Tibial artery (tissue), 4 donors: ENCODE data around the gene PPP1R27.

Experiments used
- DNase-seq, 2 donors: peaks; one replicate each; pipeline ENCODE4 v3.0.0-alpha.2; 2019
- H3K27ac ChIP-seq, 2 donors: fragments of 200-600 bp; sonication (generic) in 1 of 2; 1 replicate in 1 of 2; 2 replicates in 1 of 2; pipeline ENCODE4 v1.5.1; 2018 to 2019; ENCODE audit warnings: mild to moderate bottlenecking in 1 of 2
- H3K27me3 ChIP-seq, 2 donors: fragments of 200-600 bp; sonication (generic) in 1 of 2; one replicate each; pipeline versions ENCODE4 v1.5.1 to v1.6.0; 2016 to 2019
- H3K36me3 ChIP-seq, 3 donors: fragments of 200-600 bp; sonication (generic) in 2 of 3; one replicate each; pipeline ENCODE4 v1.5.1; 2016 to 2019; ENCODE audit warnings: mild to moderate bottlenecking in 2 of 3
- H3K4me1 ChIP-seq, 4 donors: fragments of 200-600 bp; sonication (generic) in 2 of 4; 1 replicate in 3 of 4; 2 replicates in 1 of 4; pipeline ENCODE4 v1.5.1; 2016 to 2019
- H3K4me3 ChIP-seq, 2 donors: fragments of 200-600 bp; sonication (generic) in 1 of 2; 1 replicate in 1 of 2; 2 replicates in 1 of 2; pipeline ENCODE4 v1.5.1; 2018 to 2019; ENCODE audit warnings: mild to moderate bottlenecking in 2 of 2
- H3K9me3 ChIP-seq, 3 donors: fragments of 200-600 bp; sonication (generic) in 1 of 3; one replicate each; pipeline ENCODE4 v1.5.1; 2016 to 2019
- intact Hi-C: fragments of 100-400 bp; cut with DNase I; formaldehyde crosslinking; loops from one replicate; pipeline ENCODE4 v1.15.0; 2023; ENCODE audit warnings: low total_unique reads
- TF ChIP-seq, protein P1 (sequence below), 2 experiments: fragments of 200-600 bp in 1 of 2; fragments of 450-650 bp in 1 of 2; IDR thresholded peaks; one replicate each; pipeline ENCODE4 v1.5.1; 2017 to 2019; ENCODE audit warnings: antibody characterized with exemption in 2 of 2, mild to moderate bottlenecking in 1 of 2, moderate library complexity in 1 of 2

Gene PPP1R27, protein sequence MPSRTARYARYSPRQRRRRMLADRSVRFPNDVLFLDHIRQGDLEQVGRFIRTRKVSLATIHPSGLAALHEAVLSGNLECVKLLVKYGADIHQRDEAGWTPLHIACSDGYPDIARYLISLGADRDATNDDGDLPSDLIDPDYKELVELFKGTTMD

DNA sequence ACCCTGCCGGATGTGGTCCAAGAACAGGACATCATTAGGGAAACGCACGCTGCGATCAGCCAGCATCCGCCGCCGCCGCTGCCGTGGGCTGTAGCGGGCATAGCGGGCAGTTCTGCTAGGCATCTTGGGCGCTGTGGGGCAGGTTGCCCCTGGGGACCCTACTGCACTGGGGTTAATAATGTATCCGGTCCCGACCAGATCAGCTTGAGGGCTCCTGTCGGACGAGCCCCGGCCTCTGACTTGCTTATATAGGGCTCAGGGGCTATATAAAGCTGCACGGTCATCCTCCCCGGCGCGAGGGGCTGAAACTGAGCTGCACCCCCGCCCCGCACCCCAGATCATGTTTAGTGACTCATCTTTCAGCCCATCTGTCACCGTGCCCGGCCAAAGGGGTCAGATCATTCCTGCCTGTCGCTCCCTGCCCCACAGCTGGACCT lies at the start of gene PPP1R27:
PPP1R27 (minus strand) TSS at position 220 of the 437 bp plus-strand sequence; CDS start at position 123, 97 bp downstream.
- Histone ChIP-seq H3K4me3 (peak within 1 kb of the TSS; percentile 69 to 85), H3K9me3 (no peaks in the 10 kb centered on the region), H3K27me3 (no peaks in the 10 kb centered on the region), H3K27ac (peak within 1 kb of the TSS; percentile 87 to 96), H3K36me3 (peaks cover 0 to 2% (median 0%) of the 10 kb centered on the region in 3 donors), H3K4me1 (peaks cover 0 to 28% (median 20%) of the 10 kb centered on the region in 4 donors)
- DNase-seq = no peak
- intact Hi-C loops = no loop called here
- TF ChIP-seq, protein P1, sequence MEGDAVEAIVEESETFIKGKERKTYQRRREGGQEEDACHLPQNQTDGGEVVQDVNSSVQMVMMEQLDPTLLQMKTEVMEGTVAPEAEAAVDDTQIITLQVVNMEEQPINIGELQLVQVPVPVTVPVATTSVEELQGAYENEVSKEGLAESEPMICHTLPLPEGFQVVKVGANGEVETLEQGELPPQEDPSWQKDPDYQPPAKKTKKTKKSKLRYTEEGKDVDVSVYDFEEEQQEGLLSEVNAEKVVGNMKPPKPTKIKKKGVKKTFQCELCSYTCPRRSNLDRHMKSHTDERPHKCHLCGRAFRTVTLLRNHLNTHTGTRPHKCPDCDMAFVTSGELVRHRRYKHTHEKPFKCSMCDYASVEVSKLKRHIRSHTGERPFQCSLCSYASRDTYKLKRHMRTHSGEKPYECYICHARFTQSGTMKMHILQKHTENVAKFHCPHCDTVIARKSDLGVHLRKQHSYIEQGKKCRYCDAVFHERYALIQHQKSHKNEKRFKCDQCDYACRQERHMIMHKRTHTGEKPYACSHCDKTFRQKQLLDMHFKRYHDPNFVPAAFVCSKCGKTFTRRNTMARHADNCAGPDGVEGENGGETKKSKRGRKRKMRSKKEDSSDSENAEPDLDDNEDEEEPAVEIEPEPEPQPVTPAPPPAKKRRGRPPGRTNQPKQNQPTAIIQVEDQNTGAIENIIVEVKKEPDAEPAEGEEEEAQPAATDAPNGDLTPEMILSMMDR (IDR thresholded peaks at IDR 0.05) = no peak

DNA sequence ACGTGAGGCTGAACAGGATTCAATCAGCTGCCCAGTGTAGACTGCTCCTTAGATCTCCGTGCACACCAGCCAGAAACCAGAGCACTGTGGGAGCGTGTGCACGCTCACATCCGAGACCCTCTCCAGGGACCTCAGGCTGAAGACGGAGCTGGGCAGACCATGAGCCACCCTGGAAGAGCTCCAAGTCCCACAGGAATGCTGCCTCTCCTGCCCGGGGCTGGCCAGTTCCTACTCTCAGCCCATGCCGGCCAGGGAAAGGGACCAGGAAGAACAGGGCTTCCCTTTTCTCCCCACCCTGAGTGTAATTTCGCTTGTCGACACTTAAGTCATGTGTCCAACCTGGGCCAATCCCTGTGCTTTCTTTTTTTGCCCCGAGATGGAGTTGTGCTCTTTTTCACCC lies 49.7 kb upstream of the PPP1R27 start:
- peaks cover 0 to 21% (median 10%) of the 10 kb centered on the region in 4 donors for H3K4me1 ChIP-seq
- H3K9me3 ChIP-seq = no peaks in the 10 kb centered on the region
- peak overlapping the region; percentile 40 to 44 for H3K27ac ChIP-seq
- peak in 1 of 2 donors; percentile 64 for DNase-seq
- intact Hi-C loops = no loop called here
- TF ChIP-seq, protein P1 (IDR thresholded peaks at IDR 0.05) = no peak
- no peak overlapping the region for H3K4me3 ChIP-seq
- H3K27me3 ChIP-seq = no peaks in the 10 kb centered on the region
- peaks cover 29 to 91% (median 60%) of the 10 kb centered on the region in 3 donors for H3K36me3 ChIP-seq

DNA sequence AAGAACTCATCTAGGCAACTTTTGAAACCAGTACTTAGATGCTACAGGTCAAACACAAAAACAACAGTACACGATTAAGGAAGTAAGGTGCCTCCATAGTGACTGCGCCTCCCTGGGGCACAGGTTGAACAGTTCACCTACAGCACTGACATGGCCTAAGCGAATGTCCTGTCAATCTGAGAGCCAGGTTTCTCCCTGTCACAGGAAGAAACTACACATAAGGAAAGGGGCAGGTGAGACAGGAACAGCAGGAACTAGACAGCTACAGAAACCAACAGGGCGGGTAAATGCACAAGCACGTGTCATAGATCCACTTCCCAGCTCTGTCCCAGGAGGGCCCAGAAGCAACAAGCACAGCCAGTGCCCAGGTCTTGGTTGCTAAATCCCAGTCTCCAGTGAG lies 44.3 kb upstream of the PPP1R27 start:
- no peak overlapping the region for H3K4me3 ChIP-seq
- no peaks in the 10 kb centered on the region for H3K9me3 ChIP-seq
- TF ChIP-seq, protein P1 (IDR thresholded peaks at IDR 0.05) = no peak
- no peak overlapping the region for H3K27ac ChIP-seq
- no peaks in the 10 kb centered on the region for H3K4me1 ChIP-seq
- no peak for DNase-seq
- H3K27me3 ChIP-seq = no peaks in the 10 kb centered on the region
- intact Hi-C loops = no loop called here
- peaks cover 3 to 50% (median 18%) of the 10 kb centered on the region in 3 donors for H3K36me3 ChIP-seq

DNA sequence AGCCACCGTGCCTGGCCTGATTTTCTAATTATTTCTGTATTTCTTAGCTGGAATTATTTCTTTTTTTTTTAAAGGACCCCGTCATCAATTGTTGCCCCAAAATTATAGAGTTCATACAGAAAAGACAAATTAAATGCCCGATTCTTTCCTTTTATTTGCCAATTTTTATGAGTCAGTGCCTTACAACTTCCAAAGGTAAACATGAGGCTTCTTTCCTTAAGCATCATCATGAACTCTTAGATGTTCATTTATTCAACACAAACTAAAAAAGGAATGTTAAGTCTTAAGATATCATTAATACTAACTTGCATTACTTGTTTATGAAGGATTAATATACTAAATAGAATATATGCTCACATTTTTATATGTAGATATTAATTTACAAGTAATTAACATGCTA lies 43.4 kb upstream of the PPP1R27 start:
- Histone ChIP-seq H3K36me3 (peaks cover 3 to 42% (median 18%) of the 10 kb centered on the region in 3 donors), H3K9me3 (no peaks in the 10 kb centered on the region), H3K27me3 (no peaks in the 10 kb centered on the region), H3K4me3 (no peak overlapping the region), H3K27ac (no peak overlapping the region), H3K4me1 (no peaks in the 10 kb centered on the region)
- intact Hi-C loops = no loop called here
- TF ChIP-seq, protein P1 (IDR thresholded peaks at IDR 0.05) = no peak
- no peak for DNase-seq

DNA sequence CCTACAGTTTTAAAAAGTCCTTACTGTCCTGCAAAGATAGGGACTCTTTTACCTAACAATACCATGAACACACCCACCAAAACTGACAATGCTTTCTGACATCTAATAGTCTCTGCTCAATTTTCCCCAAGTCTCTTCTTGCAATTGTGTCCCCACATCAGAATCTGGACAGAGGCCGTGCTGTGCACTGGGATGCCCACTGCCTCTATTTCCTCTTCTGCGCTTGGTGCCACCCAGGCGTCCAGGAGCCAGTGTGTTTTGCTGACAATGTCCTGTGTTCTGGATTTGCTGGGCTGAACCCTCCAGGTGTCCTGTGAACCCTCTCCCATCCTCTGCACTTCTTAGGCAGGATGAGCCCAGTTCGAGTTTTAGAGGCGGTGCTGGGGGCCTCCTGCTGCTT lies 42.7 kb upstream of the PPP1R27 start:
- Histone ChIP-seq H3K27ac (no peak overlapping the region), H3K27me3 (no peaks in the 10 kb centered on the region), H3K9me3 (no peaks in the 10 kb centered on the region), H3K4me3 (no peak overlapping the region), H3K36me3 (peaks cover 3 to 35% (median 18%) of the 10 kb centered on the region in 3 donors), H3K4me1 (peaks cover 0 to 7% (median 4%) of the 10 kb centered on the region in 4 donors)
- intact Hi-C loops = no loop called here
- DNase-seq = no peak
- TF ChIP-seq, protein P1 (IDR thresholded peaks at IDR 0.05) = no peak
